A673 (cell line): ENCODE results near the gene FCMR. TPM values are rescaled to one million over a fixed set of nuclear protein-coding genes. Genes with fewer than 3 reads are reported as not detected.

Experiments
- BruUV-seq: library from RNA; stranded (reverse); fragments of 400-500 nt; replicated peaks from 2 replicates; lab custom pipeline; 2021; lab: Mats Ljungman, UMichigan
- CTCF ChIA-PET: fragments of 300-600 bp; sonication (Branson Sonifier 250); formaldehyde crosslinking; loops from one replicate; lab custom pipeline; 2022; ENCODE audit warnings: antibody characterized with exemption; lab: Charles Lee
- POLR2A ChIA-PET: fragments of 300-600 bp; sonication (Branson Sonifier 250); formaldehyde crosslinking; loops from one replicate; lab custom pipeline; 2022; ENCODE audit warnings: antibody characterized with exemption; ENCODE audit not compliant: low non-redundant PET; lab: Charles Lee
- DNase-seq: peaks from one replicate; pipeline ENCODE4 v3.0.0-alpha.2; 2015; ENCODE audit warnings: low spot score
- H3K27ac ChIP-seq: fragments of 200-600 bp; sonication (generic); 2 replicates; pipeline ENCODE4 v1.5.1; 2016; ENCODE audit warnings: mixed run types, low read depth, mild to moderate bottlenecking, mixed read lengths, antibody characterized with exemption, low read length; ENCODE audit not compliant: poor library complexity, severe bottlenecking
- H3K27me3 ChIP-seq: fragments of 200-600 bp; sonication (generic); replicated peaks from 2 replicates; pipeline ENCODE4 v1.6.1; 2017; ENCODE audit warnings: mixed run types, low read depth, mild to moderate bottlenecking, mixed read lengths, antibody characterized with exemption, low read length; ENCODE audit not compliant: insufficient read depth, poor library complexity
- H3K36me3 ChIP-seq: fragments of 200-600 bp; sonication (generic); 2 replicates; pipeline ENCODE4 v1.6.1; 2016; ENCODE audit warnings: mixed run types, mild to moderate bottlenecking, mixed read lengths, antibody characterized with exemption, low read length; ENCODE audit not compliant: insufficient read depth, poor library complexity, severe bottlenecking
- H3K4me1 ChIP-seq: fragments of 200-600 bp; sonication (generic); 2 replicates; pipeline ENCODE4 v1.6.1; 2017; ENCODE audit warnings: mixed run types, mild to moderate bottlenecking, mixed read lengths, antibody characterized with exemption, low read length; ENCODE audit not compliant: insufficient read depth, poor library complexity, severe bottlenecking
- H3K4me3 ChIP-seq: fragments of 200-600 bp; sonication (generic); 2 replicates; pipeline ENCODE4 v1.5.1; 2016; ENCODE audit warnings: low read depth, mixed run types, mild to moderate bottlenecking, mixed read lengths, low read length; ENCODE audit not compliant: poor library complexity, severe bottlenecking
- H3K9me3 ChIP-seq: fragments of 200-600 bp; sonication (generic); 2 replicates; pipeline ENCODE4 v1.6.1; 2016; ENCODE audit warnings: mixed run types, low read depth, mild to moderate bottlenecking, mixed read lengths, antibody characterized with exemption, low read length; ENCODE audit not compliant: poor library complexity, severe bottlenecking
- EZH2 ChIP-seq: fragments of 200-600 bp; sonication (generic); IDR thresholded peaks from 2 replicates; pipeline ENCODE4 v1.6.1; 2017; ENCODE audit warnings: borderline replicate concordance, low read depth, mild to moderate bottlenecking, mixed read lengths, antibody characterized with exemption, low read length; ENCODE audit not compliant: poor library complexity, severe bottlenecking
- intact Hi-C: fragments of 100-400 bp; cut with micrococcal nuclease; formaldehyde crosslinking; loops from one replicate; pipeline ENCODE4 v1.10.0; 2022; ENCODE audit not compliant: unreplicated experiment
- total RNA-seq: library from RNA; stranded (reverse); gene quantifications from 2 replicates; pipeline ENCODE4 v1.2.3, GENCODE V29; 2021
- TF ChIP-seq, protein P1 (sequence below): fragments of 300-800, 200-600 bp; sonication (generic); conservative IDR thresholded peaks from 2 replicates; pipeline ENCODE4 v1.5.1; 2017; ENCODE audit warnings: low read depth, mild to moderate bottlenecking, antibody characterized with exemption, low read length, moderate library complexity, mixed read lengths

The FCMR gene
- total RNA-seq, 1 experiment from 2014 or later, result not detected

DNA sequence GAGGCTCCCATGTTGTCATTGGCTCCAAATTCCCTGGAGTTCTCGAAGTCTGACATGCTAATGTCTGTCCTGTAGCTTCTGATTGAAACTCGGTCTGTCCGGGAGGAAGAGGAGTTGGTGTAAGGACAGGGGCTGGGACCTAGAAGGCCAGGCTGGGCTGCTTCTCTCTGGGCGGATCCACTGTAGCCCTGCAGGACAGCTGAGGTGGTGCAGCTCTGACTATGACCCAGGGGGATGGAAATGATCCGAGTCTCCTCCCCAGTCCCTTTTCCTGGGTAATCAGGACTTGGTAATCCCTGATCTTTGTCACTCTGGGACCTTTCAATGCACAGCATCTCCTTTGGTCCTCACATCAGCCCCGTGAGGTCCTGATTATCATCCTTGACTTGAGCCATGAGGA is 10.0 kb upstream of the FCMR start:
- ChIA-PET CTCF (interaction anchor here (1.3 kb wide), 1 partner anchor 10 kb away, joined by 3 read pairs; no protein-coding TSS in a partner anchor), POLR2A (no interaction called here)
- TF ChIP-seq, protein P1, sequence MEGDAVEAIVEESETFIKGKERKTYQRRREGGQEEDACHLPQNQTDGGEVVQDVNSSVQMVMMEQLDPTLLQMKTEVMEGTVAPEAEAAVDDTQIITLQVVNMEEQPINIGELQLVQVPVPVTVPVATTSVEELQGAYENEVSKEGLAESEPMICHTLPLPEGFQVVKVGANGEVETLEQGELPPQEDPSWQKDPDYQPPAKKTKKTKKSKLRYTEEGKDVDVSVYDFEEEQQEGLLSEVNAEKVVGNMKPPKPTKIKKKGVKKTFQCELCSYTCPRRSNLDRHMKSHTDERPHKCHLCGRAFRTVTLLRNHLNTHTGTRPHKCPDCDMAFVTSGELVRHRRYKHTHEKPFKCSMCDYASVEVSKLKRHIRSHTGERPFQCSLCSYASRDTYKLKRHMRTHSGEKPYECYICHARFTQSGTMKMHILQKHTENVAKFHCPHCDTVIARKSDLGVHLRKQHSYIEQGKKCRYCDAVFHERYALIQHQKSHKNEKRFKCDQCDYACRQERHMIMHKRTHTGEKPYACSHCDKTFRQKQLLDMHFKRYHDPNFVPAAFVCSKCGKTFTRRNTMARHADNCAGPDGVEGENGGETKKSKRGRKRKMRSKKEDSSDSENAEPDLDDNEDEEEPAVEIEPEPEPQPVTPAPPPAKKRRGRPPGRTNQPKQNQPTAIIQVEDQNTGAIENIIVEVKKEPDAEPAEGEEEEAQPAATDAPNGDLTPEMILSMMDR, result no peak
- TF ChIP-seq EZH2, result no peak
- Histone ChIP-seq H3K27me3 (no peaks in the 10 kb centered on the region), H3K9me3 (no peaks in the 10 kb centered on the region), H3K36me3 (no peaks in the 10 kb centered on the region), H3K4me3 (no peak overlapping the region), H3K4me1 (no peaks in the 10 kb centered on the region), H3K27ac (no peak overlapping the region)
- no TSS peak for BruUV-seq
- DNase-seq, result no peak
- intact Hi-C loops, result no loop called here

- no peaks in the 10 kb centered on the region for H3K27me3 ChIP-seq
- DNase-seq, result no peak
- no peak overlapping the region for H3K4me3 ChIP-seq
- TF ChIP-seq EZH2, result no peak
- TF ChIP-seq, protein P1, result no peak
- intact Hi-C loops, result no loop called here
- H3K9me3 ChIP-seq, result no peaks in the 10 kb centered on the region
- H3K36me3 ChIP-seq, result no peaks in the 10 kb centered on the region
- no peak overlapping the region for H3K27ac ChIP-seq
- H3K4me1 ChIP-seq, result no peaks in the 10 kb centered on the region
- CTCF ChIA-PET, result no interaction called here
- POLR2A ChIA-PET, result no interaction called here
- no TSS peak for BruUV-seq
Observed at GRCh38 chr1:206930210-206930798, 8.6 kb upstream of the FCMR start.

DNA sequence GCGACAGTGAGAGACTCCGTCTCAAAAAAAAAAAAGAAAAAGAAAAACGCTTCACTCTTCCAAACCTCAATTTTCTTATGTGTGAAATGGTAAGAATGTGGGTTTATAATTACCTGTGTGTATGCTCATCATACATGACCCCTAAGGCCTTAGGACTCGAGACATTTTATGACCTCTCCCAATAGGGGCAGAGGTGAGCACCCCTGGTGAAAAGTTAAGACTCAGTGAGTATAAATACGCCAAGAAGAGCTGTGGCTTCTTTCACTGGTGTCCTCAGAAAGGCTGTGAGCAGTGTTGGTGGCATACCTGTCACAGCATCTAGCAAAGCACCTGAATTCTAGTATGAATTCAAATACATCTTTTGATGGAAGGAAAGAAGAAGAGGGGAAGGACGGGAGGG is 7.8 kb upstream of the FCMR start:
- intact Hi-C loops, result no loop called here
- Histone ChIP-seq H3K36me3 (no peaks in the 10 kb centered on the region), H3K9me3 (no peaks in the 10 kb centered on the region), H3K4me1 (no peaks in the 10 kb centered on the region), H3K4me3 (no peak overlapping the region), H3K27ac (no peak overlapping the region), H3K27me3 (no peaks in the 10 kb centered on the region)
- BruUV-seq, result no TSS peak
- ChIA-PET POLR2A (no interaction called here), CTCF (no interaction called here)
- TF ChIP-seq, protein P1, result no peak
- TF ChIP-seq EZH2, result no peak
- DNase-seq, result no peak
